ENCODE measurements around the gene GASK1A. TPM values are rescaled to one million over a fixed set of nuclear protein-coding genes. Genes with fewer than 3 reads are reported as not detected.

The GASK1A gene
- total and polyA plus RNA-seq, 2 of the 4 experiments (the other 2 are of a cell fraction) = 0.18 to 0.19 TPM

- Histone ChIP-seq H3K18ac (ENCODE audit: low read depth, low read length) (no peak overlapping the region), H2AK5ac (ENCODE audit: low read depth, low read length) (no peak overlapping the region), H3K27ac (ENCODE audit: insufficient read depth, low read length) (no peak overlapping the region), H3K9me3 (ENCODE audit: control insufficient read depth, insufficient read depth, low read length) (no peaks in the 10 kb centered on the region), H3K4me3 (ENCODE audit: insufficient read depth, low read depth, low read length) (no peak overlapping the region), H3K27me3 (ENCODE audit: control insufficient read depth, insufficient read depth, low read length) (no peaks in the 10 kb centered on the region), H4K8ac (ENCODE audit: low read depth in 2 of 2, low read length in 2 of 2) (no peak overlapping the region), H3K23ac (ENCODE audit: low read depth, low read length) (no peak overlapping the region), H3K56ac (ENCODE audit: extremely low read depth, insufficient read depth, low read length) (no peak overlapping the region), H2BK15ac (ENCODE audit: low read depth, low read length) (no peak overlapping the region), H3K4me1 (ENCODE audit: control insufficient read depth, insufficient read depth, low read length) (no peaks in the 10 kb centered on the region; the same call in 1 of the 2 replicates), H4K91ac (ENCODE audit: insufficient read depth, low read depth, low read length) (no peak overlapping the region), H2BK5ac (ENCODE audit: low read depth, low read length, poor library complexity, severe bottlenecking) (no peak overlapping the region), H2AFZ (replicated peaks; ENCODE audit: low read length, poor library complexity) (no peak overlapping the region), H3K79me1 (ENCODE audit: low read depth in 1 of 2, low read length in 2 of 2) (no peaks in the 10 kb centered on the region; a peak in 1 of 4 replicates), H3K14ac (replicated peaks; ENCODE audit: low read depth, low read length) (no peak overlapping the region), H4K5ac (ENCODE audit: low read depth, low read length) (no peak overlapping the region), H3K9ac (ENCODE audit: low read depth, low read length) (no peak overlapping the region), H3K9me1 (ENCODE audit: insufficient read depth, low read length) (peaks cover 2% of the 10 kb centered on the region; the same call in 1 of the 2 replicates), H4K20me1 (ENCODE audit: insufficient read depth, low read length) (no peaks in the 10 kb centered on the region), H3K4me2 (ENCODE audit: low read depth, low read length) (no peak overlapping the region), H3K4ac (ENCODE audit: low read depth, low read length) (no peak overlapping the region), H2BK20ac (ENCODE audit: low read depth, low read length) (no peak overlapping the region), H3K36me3 (ENCODE audit: control insufficient read depth, insufficient read depth, low read length) (no peaks in the 10 kb centered on the region), H2AK9ac (replicated peaks; ENCODE audit: low read depth, low read length, poor library complexity) (no peak overlapping the region), H2BK120ac (ENCODE audit: low read depth, low read length) (no peak overlapping the region)
- no TSS peak for BruUV-seq (replicated peaks)
- TF ChIP-seq RCOR1 (IDR thresholded peaks at IDR 0.05; ENCODE audit: insufficient replicate concordance, low read length) = no peak
- TF ChIP-seq RFX5 (IDR thresholded peaks at IDR 0.05; ENCODE audit: low read depth, low read length) = no peak
- TF ChIP-seq ELK1 (IDR thresholded peaks at IDR 0.05; ENCODE audit: borderline replicate concordance, low read depth, low read length) = no peak
- no peak for TF ChIP-seq MAFK (IDR thresholded peaks at IDR 0.05; ENCODE audit: low read depth, low read length)
- no peak for TF ChIP-seq USF2 (IDR thresholded peaks at IDR 0.05; ENCODE audit: low read depth, low read length)
- no peak for TF ChIP-seq MAZ (IDR thresholded peaks at IDR 0.05; ENCODE audit: borderline replicate concordance, low read depth, low read length)
- TF ChIP-seq BHLHE40 (IDR thresholded peaks at IDR 0.05; ENCODE audit: low read depth, low read length) = no peak
- no peak for TF ChIP-seq RAD21 (IDR thresholded peaks at IDR 0.05; ENCODE audit: low read length)
- TF ChIP-seq FOS (IDR thresholded peaks at IDR 0.05; ENCODE audit: low read depth, low read length) = no peak
- TF ChIP-seq CEBPB (IDR thresholded peaks at IDR 0.05; ENCODE audit: low read depth, low read length) = no peak
- TF ChIP-seq SMC3 (IDR thresholded peaks at IDR 0.05; ENCODE audit: low read depth, low read length) = no peak
- TF ChIP-seq MXI1 (IDR thresholded peaks at IDR 0.05; ENCODE audit: borderline replicate concordance, low read depth, low read length) = no peak
- no peak for TF ChIP-seq CTCF (conservative IDR thresholded peaks at IDR 0.05; ENCODE audit: low read depth, low read length)
- no peak for TF ChIP-seq CHD1 (IDR thresholded peaks at IDR 0.05; ENCODE audit: low read depth, low read length)
- intact Hi-C loops (cut with micrococcal nuclease) = loop anchor here (5.0 kb wide), 1 partner anchor 92 kb away; no protein-coding TSS in a partner anchor
- DNase-seq (no peak), ATAC-seq (ENCODE audit: low read depth) (no peak)
- dilution Hi-C loops (cut with HindIII; ENCODE audit: low sequenced_read_pairs, unreplicated experiment) = no loop called here
- in situ Hi-C loops (cut with MboI; ENCODE audit: low sequenced_read_pairs) = no loop called here
- ChIA-PET CTCF (no interaction called here), POLR2A (ENCODE audit: unreplicated experiment) (no interaction called here)
- no CpG with 5 or more reads among the region's 2 CpGs for WGBS, 2 experiments (ENCODE audit: extremely low coverage in 2 of 2, insufficient read length in 1 of 2)
Measured at GRCh38 chr3:43093974-43094373, 114.9 kb downstream of the GASK1A start.

Data from IMR-90 (cell line).